GM23338 (cell line): ENCODE data around the gene PRSS56. TPM values are rescaled to one million over a fixed set of nuclear protein-coding genes. Genes with fewer than 3 reads are reported as not detected.
A peak's percentile ranks its signal among the peaks of the same experiment; 100 is the strongest.

ENCODE experiments used
- ATAC-seq: fragments of 200-7000 bp; cut with Tn5 transposase; 3 replicates; pipeline ENCODE4 v1.9.1; 2020
- DNase-seq: peaks from one replicate; pipeline ENCODE4 v3.0.0-alpha.2; 2015; ENCODE audit warnings: low spot score
- H2AFZ ChIP-seq: fragments of 200-600 bp; sonication (generic); 2 replicates; pipeline ENCODE4 v1.8.0; 2016; ENCODE audit warnings: antibody characterized with exemption, mild to moderate bottlenecking, moderate library complexity
- H3F3A ChIP-seq: fragments of 200-600 bp; sonication (generic); replicated peaks from 2 replicates; pipeline ENCODE4 v1.8.0; 2017; ENCODE audit warnings: antibody characterized with exemption, mixed run types, low read depth
- H3K27ac ChIP-seq: fragments of 200-600 bp; sonication (generic); 2 replicates; pipeline ENCODE4 v1.6.1; 2016; ENCODE audit warnings: low read depth
- H3K27me3 ChIP-seq: fragments of 200-600 bp; sonication (generic); 2 replicates; pipeline ENCODE4 v1.8.0; 2016; ENCODE audit warnings: mild to moderate bottlenecking, mixed run types, moderate library complexity; ENCODE audit not compliant: insufficient read depth
- H3K36me3 ChIP-seq: fragments of 200-600 bp; sonication (generic); 2 replicates; pipeline ENCODE4 v1.8.0; 2016; ENCODE audit warnings: mild to moderate bottlenecking; ENCODE audit not compliant: insufficient read depth
- H3K4me1 ChIP-seq: fragments of 200-600 bp; sonication (generic); 2 replicates; pipeline ENCODE4 v1.8.0; 2016; ENCODE audit warnings: mild to moderate bottlenecking, moderate library complexity; ENCODE audit not compliant: insufficient read depth
- H3K4me2 ChIP-seq: fragments of 200-600 bp; sonication (generic); 2 replicates; pipeline ENCODE4 v1.7.1; 2017; ENCODE audit warnings: mixed run types
- H3K4me3 ChIP-seq: fragments of 200-600 bp; sonication (generic); 2 replicates; pipeline ENCODE4 v1.6.1; 2016; ENCODE audit warnings: mixed run types
- H3K79me2 ChIP-seq: fragments of 200-600 bp; sonication (generic); replicated peaks from 2 replicates; pipeline ENCODE4 v1.8.0; 2017; ENCODE audit warnings: mild to moderate bottlenecking; ENCODE audit not compliant: insufficient read depth
- H3K9me2 ChIP-seq: fragments of 200-600 bp; sonication (generic); 2 replicates; pipeline ENCODE4 v1.8.0; 2017; ENCODE audit not compliant: insufficient read depth
- H4K20me1 ChIP-seq: fragments of 200-600 bp; sonication (generic); replicated peaks from 2 replicates; pipeline ENCODE4 v1.8.0; 2017; ENCODE audit warnings: mild to moderate bottlenecking; ENCODE audit not compliant: insufficient read depth
- H3K27ac Mint-ChIP-seq: 2 replicates; pipeline ENCODE4 v1.8.0; 2020; ENCODE audit warnings: inconsistent platforms, mild to moderate bottlenecking, moderate library complexity, mixed read lengths
- H3K27me3 Mint-ChIP-seq: 3 replicates; pipeline ENCODE4 v1.8.0; 2022; ENCODE audit warnings: low read depth, mild to moderate bottlenecking, moderate library complexity, mixed read lengths, inconsistent platforms; ENCODE audit not compliant: insufficient read depth, poor library complexity
- H3K36me3 Mint-ChIP-seq: 3 replicates; pipeline ENCODE4 v1.8.0; 2021; ENCODE audit warnings: low read depth, mild to moderate bottlenecking, inconsistent platforms, moderate library complexity, mixed read lengths
- H3K4me1 Mint-ChIP-seq: 3 replicates; pipeline ENCODE4 v1.8.0; 2020; ENCODE audit warnings: mild to moderate bottlenecking, inconsistent platforms, mixed read lengths
- H3K4me3 Mint-ChIP-seq: 3 replicates; pipeline ENCODE4 v1.8.0; 2021; ENCODE audit warnings: moderate library complexity, mild to moderate bottlenecking, inconsistent platforms, mixed read lengths
- H3K9me3 Mint-ChIP-seq: 3 replicates; pipeline ENCODE4 v1.8.0; 2020; ENCODE audit warnings: moderate library complexity, mild to moderate bottlenecking, inconsistent platforms, mixed read lengths
- CREB1 ChIP-seq: fragments of 250-450 bp; sonication (Bioruptor Pico); IDR thresholded peaks from 2 replicates; pipeline ENCODE4 v1.5.0; 2020; ENCODE audit warnings: low read depth, mild to moderate bottlenecking, moderate library complexity
- EZH2 ChIP-seq: fragments of 200-600 bp; sonication (generic); IDR thresholded peaks from one replicate; pipeline ENCODE4 v1.8.0; 2017; ENCODE audit warnings: antibody characterized with exemption, mild to moderate bottlenecking, low read depth; ENCODE audit not compliant: unreplicated experiment
- EZH2phosphoT487 ChIP-seq: fragments of 200-600 bp; sonication (generic); IDR thresholded peaks from one replicate; pipeline ENCODE4 v1.8.1; 2018; ENCODE audit warnings: antibody characterized with exemption; ENCODE audit not compliant: unreplicated experiment
- JUNB ChIP-seq: IDR thresholded peaks from one replicate; pipeline ENCODE4 v1.6.1; 2016; ENCODE audit warnings: antibody characterized with exemption; ENCODE audit not compliant: unreplicated experiment
- NANOG ChIP-seq: IDR thresholded peaks from 2 replicates; pipeline ENCODE4 v1.6.1; 2016; ENCODE audit warnings: antibody characterized with exemption, borderline replicate concordance
- POLR2AphosphoS5 ChIP-seq: IDR thresholded peaks from 2 replicates; pipeline ENCODE4 v1.6.1; 2016; ENCODE audit warnings: antibody characterized with exemption, low read depth
- STAT1 ChIP-seq: IDR thresholded peaks from one replicate; pipeline ENCODE4 v1.6.1; 2016; ENCODE audit warnings: antibody characterized with exemption; ENCODE audit not compliant: unreplicated experiment
- ZNF114 ChIP-seq: fragments of 250-450 bp; sonication (Bioruptor Pico); IDR thresholded peaks from 2 replicates; pipeline ENCODE4 v1.5.0; 2020; ENCODE audit warnings: mild to moderate bottlenecking, moderate library complexity
- ZNF331 ChIP-seq: fragments of 250-450 bp; sonication (Bioruptor Pico); IDR thresholded peaks from 2 replicates; pipeline ENCODE4 v1.5.0; 2020; ENCODE audit warnings: low read depth, mild to moderate bottlenecking, moderate library complexity
- polyA plus RNA-seq: library from polyadenylated mRNA; unstranded; fragments of >200 nt; fragmentation: Nextera tagmentation; extraction: Ambion mirVana; gene quantifications from 2 replicates; pipeline ENCODE4 v1.2.1, GENCODE V29; 2016
- total RNA-seq: library from RNA; depleted of rRNA; stranded (reverse); fragments of >200 nt; shearing (Covaris generic); gene quantifications from 2 replicates; pipeline ENCODE4 v1.2.3, GENCODE V29; 2014
- TF ChIP-seq, protein P1 (sequence below): IDR thresholded peaks from one replicate; pipeline ENCODE4 v1.6.1; 2018; ENCODE audit warnings: antibody characterized with exemption; ENCODE audit not compliant: unreplicated experiment
- TF ChIP-seq, protein P2 (sequence below): IDR thresholded peaks from 2 replicates; pipeline ENCODE4 v1.6.1; 2016; ENCODE audit warnings: antibody characterized with exemption
- TF ChIP-seq, protein P3 (sequence below), 2 experiments: fragments of 200-600 bp in 1 of 2; sonication (generic) in 1 of 2; conservative IDR thresholded peaks; 2 replicates each; pipeline versions ENCODE4 v1.5.1 to v1.6.1; 2016 to 2017; ENCODE audit warnings: antibody characterized with exemption in 2 of 2, low read depth in 2 of 2, mild to moderate bottlenecking in 2 of 2, moderate library complexity in 1 of 2

PRSS56 gene
- total and polyA plus RNA-seq, 2 experiments from 2014 or later, result 0.27 to 0.31 TPM

DNA sequence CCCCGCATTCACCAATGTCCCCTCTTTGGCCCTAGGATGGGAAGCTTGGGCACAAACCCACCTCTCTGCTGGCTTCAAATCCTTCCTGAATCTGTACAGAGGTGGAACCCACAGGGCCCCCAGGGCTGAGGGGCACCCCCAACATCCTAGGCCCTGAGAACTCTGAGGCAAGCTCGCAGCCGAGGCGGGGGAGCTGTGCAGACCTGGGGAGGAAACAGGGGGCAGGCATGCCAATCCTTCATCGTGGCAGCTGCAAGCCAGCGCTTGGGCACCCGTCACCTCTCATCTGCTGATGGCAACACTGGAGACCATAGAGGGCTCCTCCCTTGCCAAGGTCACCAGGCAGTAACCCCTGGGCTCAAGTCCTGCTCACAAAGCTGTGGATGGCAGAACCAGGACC is 43.4 kb upstream of the PRSS56 start:
- H4K20me1 ChIP-seq, result no peaks in the 10 kb centered on the region
- no peak for TF ChIP-seq EZH2phosphoT487
- TF ChIP-seq CREB1, result no peak
- TF ChIP-seq, protein P1, sequence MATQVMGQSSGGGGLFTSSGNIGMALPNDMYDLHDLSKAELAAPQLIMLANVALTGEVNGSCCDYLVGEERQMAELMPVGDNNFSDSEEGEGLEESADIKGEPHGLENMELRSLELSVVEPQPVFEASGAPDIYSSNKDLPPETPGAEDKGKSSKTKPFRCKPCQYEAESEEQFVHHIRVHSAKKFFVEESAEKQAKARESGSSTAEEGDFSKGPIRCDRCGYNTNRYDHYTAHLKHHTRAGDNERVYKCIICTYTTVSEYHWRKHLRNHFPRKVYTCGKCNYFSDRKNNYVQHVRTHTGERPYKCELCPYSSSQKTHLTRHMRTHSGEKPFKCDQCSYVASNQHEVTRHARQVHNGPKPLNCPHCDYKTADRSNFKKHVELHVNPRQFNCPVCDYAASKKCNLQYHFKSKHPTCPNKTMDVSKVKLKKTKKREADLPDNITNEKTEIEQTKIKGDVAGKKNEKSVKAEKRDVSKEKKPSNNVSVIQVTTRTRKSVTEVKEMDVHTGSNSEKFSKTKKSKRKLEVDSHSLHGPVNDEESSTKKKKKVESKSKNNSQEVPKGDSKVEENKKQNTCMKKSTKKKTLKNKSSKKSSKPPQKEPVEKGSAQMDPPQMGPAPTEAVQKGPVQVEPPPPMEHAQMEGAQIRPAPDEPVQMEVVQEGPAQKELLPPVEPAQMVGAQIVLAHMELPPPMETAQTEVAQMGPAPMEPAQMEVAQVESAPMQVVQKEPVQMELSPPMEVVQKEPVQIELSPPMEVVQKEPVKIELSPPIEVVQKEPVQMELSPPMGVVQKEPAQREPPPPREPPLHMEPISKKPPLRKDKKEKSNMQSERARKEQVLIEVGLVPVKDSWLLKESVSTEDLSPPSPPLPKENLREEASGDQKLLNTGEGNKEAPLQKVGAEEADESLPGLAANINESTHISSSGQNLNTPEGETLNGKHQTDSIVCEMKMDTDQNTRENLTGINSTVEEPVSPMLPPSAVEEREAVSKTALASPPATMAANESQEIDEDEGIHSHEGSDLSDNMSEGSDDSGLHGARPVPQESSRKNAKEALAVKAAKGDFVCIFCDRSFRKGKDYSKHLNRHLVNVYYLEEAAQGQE, result no peak
- TF ChIP-seq EZH2, result no peak
- TF ChIP-seq, protein P2, sequence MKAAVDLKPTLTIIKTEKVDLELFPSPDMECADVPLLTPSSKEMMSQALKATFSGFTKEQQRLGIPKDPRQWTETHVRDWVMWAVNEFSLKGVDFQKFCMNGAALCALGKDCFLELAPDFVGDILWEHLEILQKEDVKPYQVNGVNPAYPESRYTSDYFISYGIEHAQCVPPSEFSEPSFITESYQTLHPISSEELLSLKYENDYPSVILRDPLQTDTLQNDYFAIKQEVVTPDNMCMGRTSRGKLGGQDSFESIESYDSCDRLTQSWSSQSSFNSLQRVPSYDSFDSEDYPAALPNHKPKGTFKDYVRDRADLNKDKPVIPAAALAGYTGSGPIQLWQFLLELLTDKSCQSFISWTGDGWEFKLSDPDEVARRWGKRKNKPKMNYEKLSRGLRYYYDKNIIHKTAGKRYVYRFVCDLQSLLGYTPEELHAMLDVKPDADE, result no peak
- no peak for TF ChIP-seq STAT1
- TF ChIP-seq POLR2AphosphoS5, result no peak
- 0 out of 2 replicates have a peak, but pooled peaks cover 5% of the 10 kb centered on the region for H3K27me3 ChIP-seq
- Mint-ChIP-seq H3K4me3 (no peak overlapping the region), H3K36me3 (no peaks in the 10 kb centered on the region), H3K27me3 (peaks cover 10% of the 10 kb centered on the region), H3K27ac (no peak overlapping the region), H3K9me3 (no peaks in the 10 kb centered on the region), H3K4me1 (peaks cover 5% of the 10 kb centered on the region; the same call in 2 of the 3 replicates)
- H3F3A ChIP-seq, result no peaks in the 10 kb centered on the region
- no peak overlapping the region for H2AFZ ChIP-seq
- H3K27ac ChIP-seq, result no peak overlapping the region
- H3K4me2 ChIP-seq, result no peak overlapping the region
- no peaks in the 10 kb centered on the region for H3K9me2 ChIP-seq
- DNase-seq (no peak), ATAC-seq (no peak)
- no peaks in the 10 kb centered on the region for H3K79me2 ChIP-seq
- no peak overlapping the region for H3K4me3 ChIP-seq
- no peaks in the 10 kb centered on the region for H3K36me3 ChIP-seq
- no peaks in the 10 kb centered on the region for H3K4me1 ChIP-seq

DNA sequence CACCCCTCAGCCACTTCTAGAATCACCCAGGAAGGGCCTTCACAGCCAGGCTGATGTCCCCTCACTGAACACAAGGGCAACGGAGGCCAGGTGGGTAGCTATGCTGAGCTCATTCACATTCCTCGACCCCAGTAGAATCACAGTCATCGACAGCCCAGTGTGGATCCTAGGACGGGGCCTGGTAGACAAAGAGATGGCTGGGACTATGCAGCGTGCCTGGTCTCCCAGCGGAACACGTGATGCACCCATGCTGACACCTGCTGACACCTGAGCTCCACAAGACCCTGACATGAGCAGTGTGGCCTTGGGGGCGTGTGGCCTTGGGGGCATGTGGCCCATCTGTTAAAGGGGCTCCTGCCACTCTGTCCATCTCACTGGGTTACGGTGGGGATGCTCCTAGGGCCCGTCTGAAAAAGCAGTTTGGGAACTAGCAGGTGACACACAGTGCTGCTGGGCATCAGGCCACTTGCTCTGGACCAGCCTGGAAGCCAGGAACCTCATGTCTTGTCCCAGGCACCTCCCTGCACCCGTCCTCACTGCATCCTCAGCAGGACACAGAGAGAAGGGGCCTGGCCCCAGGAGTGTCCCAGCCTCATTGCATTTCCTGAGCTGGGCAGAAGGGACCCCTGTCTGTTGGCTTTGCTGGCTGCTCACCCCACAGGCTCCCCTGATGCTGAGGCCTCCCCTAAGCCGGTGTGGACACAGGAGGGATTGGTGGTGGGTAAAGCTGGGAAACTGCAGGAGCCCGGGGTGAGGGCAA is 42.3 kb upstream of the PRSS56 start:
- H3K36me3 Mint-ChIP-seq, result no peaks in the 10 kb centered on the region
- DNase-seq (no peak), ATAC-seq (peak; percentile 11; the same call in 1 of the 3 replicates)
- Histone ChIP-seq H3K27ac (no peak overlapping the region), H3F3A (no peaks in the 10 kb centered on the region), H2AFZ (no peak overlapping the region), H4K20me1 (no peaks in the 10 kb centered on the region), H3K4me2 (no peak overlapping the region), H3K36me3 (no peaks in the 10 kb centered on the region), H3K9me2 (no peaks in the 10 kb centered on the region), H3K27me3 (0 out of 2 replicates have a peak, but pooled peaks cover 5% of the 10 kb centered on the region), H3K4me3 (no peak overlapping the region), H3K79me2 (no peaks in the 10 kb centered on the region), H3K4me1 (no peaks in the 10 kb centered on the region)
- H3K9me3 Mint-ChIP-seq, result no peaks in the 10 kb centered on the region
- H3K27ac Mint-ChIP-seq, result no peak overlapping the region
- peaks cover 14% of the 10 kb centered on the region for H3K27me3 Mint-ChIP-seq
- H3K4me3 Mint-ChIP-seq, result no peak overlapping the region
- peaks cover 5% of the 10 kb centered on the region; the same call in 2 of the 3 replicates for H3K4me1 Mint-ChIP-seq
- TF ChIP-seq, protein P1, result no peak
- TF ChIP-seq, protein P2, result no peak
- TF ChIP-seq CREB1, result no peak
- TF ChIP-seq JUNB, result no peak
- no peak for TF ChIP-seq ZNF331
- TF ChIP-seq, protein P3, sequence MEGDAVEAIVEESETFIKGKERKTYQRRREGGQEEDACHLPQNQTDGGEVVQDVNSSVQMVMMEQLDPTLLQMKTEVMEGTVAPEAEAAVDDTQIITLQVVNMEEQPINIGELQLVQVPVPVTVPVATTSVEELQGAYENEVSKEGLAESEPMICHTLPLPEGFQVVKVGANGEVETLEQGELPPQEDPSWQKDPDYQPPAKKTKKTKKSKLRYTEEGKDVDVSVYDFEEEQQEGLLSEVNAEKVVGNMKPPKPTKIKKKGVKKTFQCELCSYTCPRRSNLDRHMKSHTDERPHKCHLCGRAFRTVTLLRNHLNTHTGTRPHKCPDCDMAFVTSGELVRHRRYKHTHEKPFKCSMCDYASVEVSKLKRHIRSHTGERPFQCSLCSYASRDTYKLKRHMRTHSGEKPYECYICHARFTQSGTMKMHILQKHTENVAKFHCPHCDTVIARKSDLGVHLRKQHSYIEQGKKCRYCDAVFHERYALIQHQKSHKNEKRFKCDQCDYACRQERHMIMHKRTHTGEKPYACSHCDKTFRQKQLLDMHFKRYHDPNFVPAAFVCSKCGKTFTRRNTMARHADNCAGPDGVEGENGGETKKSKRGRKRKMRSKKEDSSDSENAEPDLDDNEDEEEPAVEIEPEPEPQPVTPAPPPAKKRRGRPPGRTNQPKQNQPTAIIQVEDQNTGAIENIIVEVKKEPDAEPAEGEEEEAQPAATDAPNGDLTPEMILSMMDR (conservative IDR thresholded peaks at IDR 0.05; ENCODE audit: low read depth in 2 of 2), result no peak
- no peak for TF ChIP-seq ZNF114 (CRISPR knock-in tag)
- TF ChIP-seq NANOG, result no peak
- no peak for TF ChIP-seq POLR2AphosphoS5
- TF ChIP-seq STAT1, result no peak
